Epithelial cell of proximal tubule (primary cell): ENCODE results near the gene ANO4. TPM values are rescaled to one million over a fixed set of nuclear protein-coding genes. Genes with fewer than 3 reads are reported as not detected.

Experiments used
- DNase-seq: peaks from one replicate; pipeline ENCODE4 v3.0.0-alpha.2; 2011; ENCODE audit warnings: low read depth
- H3K4me3 ChIP-seq: 2 replicates; pipeline ENCODE4 v1.5.1; 2011; ENCODE audit warnings: low read depth, mild to moderate bottlenecking, low read length
- CTCF ChIP-seq: conservative IDR thresholded peaks from 2 replicates; pipeline ENCODE4 v1.5.1; 2012; ENCODE audit warnings: low read depth, mild to moderate bottlenecking, low read length
- total RNA-seq: library from RNA; depleted of rRNA; stranded (reverse); fragments of >200 nt; gene quantifications from 2 replicates; pipeline ENCODE4 v1.2.3, GENCODE V29; 2015

Gene ANO4
- total RNA-seq, 1 donor from 2014 or later: 0.86 TPM

- H3K4me3 ChIP-seq: no peak overlapping the region
- TF ChIP-seq CTCF: no peak
- peak; percentile 13 for DNase-seq
Observed at GRCh38 chr12:100959481-100959880, 164.9 kb downstream of the ANO4 start.

DNA sequence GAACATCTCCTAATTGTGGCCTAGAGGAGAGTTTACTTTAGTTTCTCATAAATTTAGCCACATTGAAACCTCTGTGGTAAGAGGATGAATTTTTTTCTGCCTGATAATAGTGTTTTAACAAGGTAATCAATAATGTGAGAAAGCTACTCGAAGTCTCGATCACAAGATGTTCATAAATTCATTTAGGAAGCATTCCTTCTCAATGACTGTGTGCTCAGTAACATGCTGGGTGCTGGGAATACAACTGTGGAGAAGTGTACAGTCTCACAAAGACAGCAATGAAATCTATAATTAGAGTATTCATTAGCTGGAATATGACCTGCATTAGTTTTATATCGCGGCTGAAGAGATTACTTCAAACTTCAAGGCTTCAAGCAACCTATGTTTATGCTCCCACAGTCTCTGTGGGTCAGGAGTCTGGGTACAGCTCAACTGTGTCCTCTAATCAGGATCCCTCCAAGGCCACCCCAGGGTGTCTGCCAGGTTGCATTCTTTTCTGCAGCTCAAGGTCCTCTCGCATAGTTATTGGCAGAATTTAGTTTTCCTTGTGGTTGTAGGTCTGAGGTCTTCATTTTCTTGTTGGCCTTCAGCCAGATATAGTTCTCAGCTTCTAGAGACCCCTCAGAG lies 167.6 kb downstream of the ANO4 start:
- no peak for TF ChIP-seq CTCF
- H3K4me3 ChIP-seq: no peak overlapping the region
- DNase-seq: no peak

DNA sequence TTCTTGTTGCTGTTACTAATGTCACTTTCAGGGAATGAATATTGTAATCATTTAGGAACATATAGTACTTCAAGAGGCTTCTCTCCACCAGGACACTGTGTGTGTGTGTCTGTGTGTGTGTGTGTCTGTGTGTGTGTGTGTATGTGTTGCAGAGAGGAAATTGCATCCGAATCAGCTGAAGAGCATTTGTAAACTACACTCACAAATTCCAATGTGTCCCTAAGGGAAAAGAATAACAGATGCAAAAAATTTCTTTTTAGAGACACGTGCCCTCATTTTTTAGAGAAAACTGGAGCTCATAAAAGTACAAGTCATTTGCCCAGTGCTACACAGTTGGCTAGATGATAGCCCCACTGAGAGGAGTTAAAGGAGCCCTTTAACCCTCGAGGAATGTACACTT lies 168.8 kb downstream of the ANO4 start:
- no peak for DNase-seq
- no peak for TF ChIP-seq CTCF
- no peak overlapping the region for H3K4me3 ChIP-seq

DNA sequence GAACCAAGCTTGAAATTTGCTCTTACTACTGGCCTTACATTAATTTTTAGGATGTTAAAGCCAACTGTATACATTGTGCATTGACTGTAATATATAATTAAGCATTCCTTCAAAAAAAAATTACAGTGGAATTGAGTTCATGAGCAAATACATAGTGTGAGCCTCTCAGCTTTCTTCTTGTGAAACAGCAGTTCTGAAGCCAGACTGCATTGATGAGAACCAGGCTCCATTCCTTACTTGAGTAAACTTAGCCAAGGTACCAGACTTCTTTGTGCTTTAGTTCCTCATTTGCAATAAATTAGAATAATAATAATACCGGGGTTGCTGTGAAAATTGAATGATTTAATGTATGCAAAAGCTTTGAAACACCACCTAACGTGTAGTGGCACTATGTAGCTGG lies 169.5 kb downstream of the ANO4 start:
- no peak overlapping the region for H3K4me3 ChIP-seq
- TF ChIP-seq CTCF: no peak
- no peak for DNase-seq

DNA sequence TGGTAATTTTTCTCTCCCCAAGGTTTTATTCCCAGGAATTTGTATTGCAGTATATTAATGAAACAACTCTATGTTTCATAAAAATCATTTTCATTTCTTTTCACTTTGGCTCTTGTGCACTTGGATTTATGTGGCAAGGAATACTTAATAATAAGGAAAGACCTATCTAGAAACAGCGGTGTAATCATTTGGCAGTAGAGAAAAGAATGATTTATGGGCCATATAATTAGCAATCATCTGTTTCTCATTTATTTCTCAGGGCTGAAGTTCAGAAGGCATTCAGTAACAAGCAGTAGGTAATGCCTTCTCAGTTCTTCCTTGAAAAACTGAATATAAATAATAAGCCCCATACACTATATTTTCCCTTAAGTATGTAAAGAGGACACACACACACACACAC lies 172.6 kb downstream of the ANO4 start:
- H3K4me3 ChIP-seq: no peak overlapping the region
- DNase-seq: no peak
- no peak for TF ChIP-seq CTCF

- TF ChIP-seq CTCF: no peak
- no peak for DNase-seq
- no peak overlapping the region for H3K4me3 ChIP-seq
Observed at GRCh38 chr12:100970894-100971293, 176.3 kb downstream of the ANO4 start.

- no peak for DNase-seq
- H3K4me3 ChIP-seq: no peak overlapping the region
- no peak for TF ChIP-seq CTCF
Observed at GRCh38 chr12:100972121-100972520, 177.5 kb downstream of the ANO4 start.
